ENCODE measurements around the gene SLC30A9.

SLC30A9 gene

GRCh38 chr4:41990365-41991111 is at the start of gene SLC30A9:
TSS of gene SLC30A9 (plus strand) at chr4:41990530. CDS start at chr4:41990652, 122 bp downstream.
- peaks cover 30% of the 10 kb centered on the region for H3K4me1 ChIP-seq
- H3K27ac ChIP-seq = peak within 1 kb of the TSS; percentile 83
- H4K20me1 ChIP-seq = no peaks in the 10 kb centered on the region
- no peaks in the 10 kb centered on the region for H3K9me3 ChIP-seq
- H3K27me3 ChIP-seq = no peaks in the 10 kb centered on the region
- TF ChIP-seq Cebpa-rat (IDR thresholded peaks at IDR 0.05) = no peak
- peak within 1 kb of the TSS; percentile 91 for H3K4me3 ChIP-seq
- peak within 1 kb of the TSS; percentile 91 for H3K4me2 ChIP-seq
- no peaks in the 10 kb centered on the region for H3K36me3 ChIP-seq
- peak within 1 kb of the TSS; percentile 84 for H3K9ac ChIP-seq

GRCh38 chr4:41940834-41941233 is 49.5 kb upstream of the SLC30A9 start:
- Histone ChIP-seq H3K27me3 (no peaks in the 10 kb centered on the region), H3K4me1 (peaks cover 21% of the 10 kb centered on the region), H3K27ac (no peak overlapping the region), H3K9me3 (no peaks in the 10 kb centered on the region), H3K4me2 (no peak overlapping the region), H3K9ac (no peak overlapping the region), H4K20me1 (peaks cover 58% of the 10 kb centered on the region), H3K4me3 (no peak overlapping the region), H3K36me3 (peaks cover 63% of the 10 kb centered on the region)
- no peak for TF ChIP-seq Cebpa-rat (IDR thresholded peaks at IDR 0.05)

GRCh38 chr4:41943506-41943905 is 46.8 kb upstream of the SLC30A9 start:
- no peak overlapping the region for H3K27ac ChIP-seq
- no peak overlapping the region for H3K4me2 ChIP-seq
- no peaks in the 10 kb centered on the region for H3K9me3 ChIP-seq
- no peak overlapping the region for H3K9ac ChIP-seq
- peaks cover 76% of the 10 kb centered on the region for H3K36me3 ChIP-seq
- TF ChIP-seq Cebpa-rat (IDR thresholded peaks at IDR 0.05) = no peak
- H3K4me1 ChIP-seq = no peaks in the 10 kb centered on the region
- H3K4me3 ChIP-seq = no peak overlapping the region
- H3K27me3 ChIP-seq = no peaks in the 10 kb centered on the region
- peaks cover 39% of the 10 kb centered on the region for H4K20me1 ChIP-seq

- H3K4me3 ChIP-seq = no peak overlapping the region
- H3K9ac ChIP-seq = no peak overlapping the region
- no peak for TF ChIP-seq Cebpa-rat (IDR thresholded peaks at IDR 0.05)
- no peak overlapping the region for H3K27ac ChIP-seq
- no peaks in the 10 kb centered on the region for H3K27me3 ChIP-seq
- no peaks in the 10 kb centered on the region for H3K9me3 ChIP-seq
- peaks cover 33% of the 10 kb centered on the region for H4K20me1 ChIP-seq
- no peaks in the 10 kb centered on the region for H3K4me1 ChIP-seq
- no peak overlapping the region for H3K4me2 ChIP-seq
- peaks cover 73% of the 10 kb centered on the region for H3K36me3 ChIP-seq
These were observed 46.2 kb upstream of the SLC30A9 start for GRCh38 chr4:41944089-41944488.

DNA sequence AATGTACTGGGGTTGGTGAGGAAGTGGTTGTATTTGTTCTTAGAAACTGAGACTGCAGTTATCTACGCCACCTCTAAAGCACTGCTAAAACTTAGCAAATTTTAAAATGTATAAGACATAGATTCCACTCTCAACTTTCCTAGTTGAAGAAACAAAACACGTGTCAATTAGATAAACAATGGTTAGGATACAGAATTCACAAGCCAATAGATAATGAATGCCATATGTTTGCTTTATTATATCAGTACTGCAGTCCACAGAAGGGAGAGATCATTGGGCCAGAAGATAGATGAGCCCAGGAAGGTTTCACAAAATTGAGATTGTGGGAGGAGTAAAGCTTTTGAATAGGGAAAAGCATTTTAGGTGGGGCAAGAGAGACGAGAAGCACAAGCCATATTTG is 40.8 kb upstream of the SLC30A9 start:
- Histone ChIP-seq H3K4me2 (no peak overlapping the region), H3K36me3 (peaks cover 72% of the 10 kb centered on the region), H3K4me1 (no peaks in the 10 kb centered on the region), H3K27ac (no peak overlapping the region), H3K9ac (no peak overlapping the region), H3K27me3 (no peaks in the 10 kb centered on the region), H3K9me3 (no peaks in the 10 kb centered on the region), H4K20me1 (peaks cover 16% of the 10 kb centered on the region), H3K4me3 (no peak overlapping the region)
- no peak for TF ChIP-seq Cebpa-rat (IDR thresholded peaks at IDR 0.05)

- Histone ChIP-seq H3K4me3 (no peak overlapping the region), H3K4me2 (no peak overlapping the region), H3K9ac (no peak overlapping the region), H3K36me3 (peaks cover 24% of the 10 kb centered on the region), H3K27ac (no peak overlapping the region), H4K20me1 (peaks cover 8% of the 10 kb centered on the region), H3K4me1 (no peaks in the 10 kb centered on the region), H3K9me3 (no peaks in the 10 kb centered on the region), H3K27me3 (no peaks in the 10 kb centered on the region)
- TF ChIP-seq Cebpa-rat (IDR thresholded peaks at IDR 0.05) = no peak
These were observed 32.7 kb upstream of the SLC30A9 start for GRCh38 chr4:41957634-41958033.

DNA sequence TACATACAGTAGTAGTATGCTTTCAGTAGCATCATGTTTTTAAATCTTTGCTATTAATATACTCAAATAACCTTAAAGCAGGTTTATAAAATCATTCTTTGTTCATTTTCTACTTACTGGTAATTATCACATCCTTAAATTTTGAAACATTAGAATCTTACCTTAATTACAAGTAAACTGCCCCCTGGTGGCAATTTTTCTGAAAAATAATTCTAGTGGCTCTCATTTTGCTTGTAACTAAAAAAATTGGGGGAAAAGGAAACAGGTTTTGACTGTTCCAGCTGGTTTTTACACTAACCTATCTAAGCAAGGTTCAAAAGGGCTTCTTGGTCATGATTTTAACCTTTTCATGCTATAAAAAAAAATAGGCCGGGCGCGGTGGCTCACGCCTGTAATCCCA is 27.2 kb upstream of the SLC30A9 start:
- H3K4me3 ChIP-seq = no peak overlapping the region
- H3K4me1 ChIP-seq = no peaks in the 10 kb centered on the region
- no peak overlapping the region for H3K9ac ChIP-seq
- no peak overlapping the region for H3K4me2 ChIP-seq
- no peak for TF ChIP-seq Cebpa-rat (IDR thresholded peaks at IDR 0.05)
- H3K36me3 ChIP-seq = no peaks in the 10 kb centered on the region
- H3K27me3 ChIP-seq = no peaks in the 10 kb centered on the region
- no peak overlapping the region for H3K27ac ChIP-seq
- H3K9me3 ChIP-seq = peaks cover 1% of the 10 kb centered on the region; the same call in 1 of the 2 replicates
- H4K20me1 ChIP-seq = no peaks in the 10 kb centered on the region; the same call in 1 of the 2 replicates

- Histone ChIP-seq H3K4me3 (no peak overlapping the region), H3K9ac (no peak overlapping the region), H3K27me3 (no peaks in the 10 kb centered on the region), H4K20me1 (no peaks in the 10 kb centered on the region; the same call in 1 of the 2 replicates), H3K36me3 (peaks cover 4% of the 10 kb centered on the region; the same call in 1 of the 2 replicates), H3K4me2 (no peak overlapping the region), H3K9me3 (peaks cover 14% of the 10 kb centered on the region), H3K4me1 (no peaks in the 10 kb centered on the region), H3K27ac (no peak overlapping the region)
- no peak; the same call in 1 of the 2 replicates for TF ChIP-seq Cebpa-rat (IDR thresholded peaks at IDR 0.05)
These were observed 25.9 kb upstream of the SLC30A9 start for GRCh38 chr4:41964401-41964800.

DNA sequence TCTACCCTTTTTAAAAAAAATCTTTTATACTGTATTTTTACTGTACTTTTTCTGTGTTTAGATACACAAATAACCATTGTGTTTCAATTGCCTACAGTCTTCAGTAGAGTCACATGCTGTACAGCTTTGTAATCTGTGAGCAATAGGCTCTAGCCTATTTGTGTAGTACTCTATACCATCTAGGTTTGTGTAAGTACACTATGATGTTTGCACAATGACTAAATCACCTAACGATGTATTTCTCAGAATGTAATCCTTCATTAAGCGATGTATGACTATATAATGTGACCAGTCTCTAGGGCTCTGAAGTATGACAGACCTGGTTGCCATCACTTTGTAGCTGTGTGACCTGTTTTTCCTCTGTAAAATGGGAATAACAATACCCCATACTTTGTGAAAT is 22.9 kb upstream of the SLC30A9 start:
- no peak overlapping the region for H3K4me2 ChIP-seq
- no peak overlapping the region for H3K9ac ChIP-seq
- no peaks in the 10 kb centered on the region for H3K4me1 ChIP-seq
- no peak overlapping the region for H3K4me3 ChIP-seq
- TF ChIP-seq Cebpa-rat (IDR thresholded peaks at IDR 0.05) = no peak
- H3K36me3 ChIP-seq = peaks cover 4% of the 10 kb centered on the region; the same call in 1 of the 2 replicates
- peaks cover 17% of the 10 kb centered on the region for H3K9me3 ChIP-seq
- H3K27me3 ChIP-seq = no peaks in the 10 kb centered on the region
- no peak overlapping the region for H3K27ac ChIP-seq
- H4K20me1 ChIP-seq = no peaks in the 10 kb centered on the region; the same call in 1 of the 2 replicates

- TF ChIP-seq Cebpa-rat (IDR thresholded peaks at IDR 0.05) = no peak
- H3K4me1 ChIP-seq = no peaks in the 10 kb centered on the region
- H3K9me3 ChIP-seq = peaks cover 17% of the 10 kb centered on the region
- peaks cover 4% of the 10 kb centered on the region; the same call in 1 of the 2 replicates for H3K36me3 ChIP-seq
- H3K9ac ChIP-seq = no peak overlapping the region
- H3K27me3 ChIP-seq = no peaks in the 10 kb centered on the region
- no peak overlapping the region for H3K4me2 ChIP-seq
- H4K20me1 ChIP-seq = no peaks in the 10 kb centered on the region
- H3K4me3 ChIP-seq = no peak overlapping the region
- H3K27ac ChIP-seq = no peak overlapping the region
These were observed 20.7 kb upstream of the SLC30A9 start for GRCh38 chr4:41969671-41970070.
